Karpas-422 (cell line): ENCODE data around the gene NAV2. TPM values are rescaled to one million over a fixed set of nuclear protein-coding genes. Genes with fewer than 3 reads are reported as not detected.

Experiments used
- DNase-seq: peaks from one replicate; pipeline ENCODE4 v3.0.0-alpha.2; 2015
- H2AFZ ChIP-seq: fragments of 200-600 bp; sonication (generic); 2 replicates; pipeline ENCODE4 v1.6.1; 2014; ENCODE audit warnings: antibody characterized with exemption, low read length, mixed read lengths
- H3K27ac ChIP-seq: fragments of 200-600 bp; sonication (generic); 2 replicates; pipeline ENCODE4 v1.5.1; 2014; ENCODE audit warnings: mild to moderate bottlenecking, low read length, moderate library complexity
- H3K27me3 ChIP-seq: fragments of 200-600 bp; sonication (generic); 2 replicates; pipeline ENCODE4 v1.6.1; 2014; ENCODE audit warnings: low read length, mixed read lengths
- H3K36me3 ChIP-seq: fragments of 200-600 bp; sonication (generic); 2 replicates; pipeline ENCODE4 v1.6.1; 2014; ENCODE audit warnings: low read length, mixed read lengths; ENCODE audit not compliant: insufficient read depth
- H3K4me1 ChIP-seq: fragments of 200-600 bp; sonication (generic); 2 replicates; pipeline ENCODE4 v1.6.1; 2014; ENCODE audit warnings: mild to moderate bottlenecking, low read length, mixed read lengths
- H3K4me2 ChIP-seq: fragments of 200-600 bp; sonication (generic); 2 replicates; pipeline ENCODE4 v1.6.1; 2014; ENCODE audit warnings: low read length, low read depth, mild to moderate bottlenecking; ENCODE audit not compliant: poor library complexity, severe bottlenecking
- H3K4me3 ChIP-seq: fragments of 200-600 bp; sonication (generic); 2 replicates; pipeline ENCODE4 v1.5.1; 2014; ENCODE audit warnings: mild to moderate bottlenecking, antibody characterized with exemption, low read length, mixed read lengths
- H3K79me2 ChIP-seq: fragments of 200-600 bp; sonication (generic); 2 replicates; pipeline ENCODE4 v1.6.1; 2014; ENCODE audit warnings: mild to moderate bottlenecking, low read length, mixed read lengths
- H3K9ac ChIP-seq: fragments of 200-600 bp; sonication (generic); 2 replicates; pipeline ENCODE4 v1.6.0; 2014; ENCODE audit warnings: low read length
- H3K9me2 ChIP-seq: fragments of 200-600 bp; sonication (generic), shearing (Covaris generic); replicated peaks from 2 replicates; pipeline ENCODE4 v1.6.0; 2014; ENCODE audit warnings: mild to moderate bottlenecking, low read length, moderate library complexity; ENCODE audit not compliant: insufficient read depth
- H3K9me3 ChIP-seq: fragments of 300-700, 200-600 bp; sonication (generic); 2 replicates; pipeline ENCODE4 v1.6.1; 2014; ENCODE audit warnings: low read length, mixed read lengths
- H4K20me1 ChIP-seq: fragments of 200-600 bp; sonication (generic); 2 replicates; pipeline ENCODE4 v1.6.1; 2014; ENCODE audit warnings: mild to moderate bottlenecking, antibody characterized with exemption, low read length, low read depth; ENCODE audit not compliant: insufficient read depth
- total RNA-seq: library from RNA; depleted of rRNA; stranded (reverse); fragments of >200 nt; shearing (Covaris generic); gene quantifications from 2 replicates; pipeline ENCODE4 v1.2.3, GENCODE V29; 2014; ENCODE audit warnings: low replicate concordance

NAV2 gene
- total RNA-seq, 1 experiment from 2014 or later = not detected

- H3K4me3 ChIP-seq = no peak overlapping the region
- H2AFZ ChIP-seq = no peak overlapping the region
- no peaks in the 10 kb centered on the region for H3K4me1 ChIP-seq
- no peaks in the 10 kb centered on the region for H3K9me3 ChIP-seq
- DNase-seq = no peak
- no peaks in the 10 kb centered on the region for H3K9me2 ChIP-seq
- H3K36me3 ChIP-seq = no peaks in the 10 kb centered on the region
- no peaks in the 10 kb centered on the region for H3K79me2 ChIP-seq
- H3K27me3 ChIP-seq = no peaks in the 10 kb centered on the region
- H3K9ac ChIP-seq = no peak overlapping the region
- no peaks in the 10 kb centered on the region for H4K20me1 ChIP-seq
- H3K27ac ChIP-seq = no peak overlapping the region
- H3K4me2 ChIP-seq = no peak overlapping the region
These were observed 35.0 kb downstream of the NAV2 start for GRCh38 chr11:19747634-19748033.

GRCh38 chr11:19751055-19751454, 38.4 kb downstream of the NAV2 start:
- Histone ChIP-seq H3K36me3 (no peaks in the 10 kb centered on the region), H3K4me3 (no peak overlapping the region), H3K4me2 (no peak overlapping the region), H3K9ac (no peak overlapping the region), H3K27ac (no peak overlapping the region), H2AFZ (no peak overlapping the region), H3K4me1 (no peaks in the 10 kb centered on the region), H3K9me2 (no peaks in the 10 kb centered on the region), H3K79me2 (no peaks in the 10 kb centered on the region), H4K20me1 (no peaks in the 10 kb centered on the region), H3K9me3 (no peaks in the 10 kb centered on the region), H3K27me3 (no peaks in the 10 kb centered on the region; the same call in 1 of the 2 replicates)
- no peak for DNase-seq

- H3K9me3 ChIP-seq = no peaks in the 10 kb centered on the region
These were observed 40.9 kb downstream of the NAV2 start for GRCh38 chr11:19753451-19754106.

GRCh38 chr11:19756675-19757475, 44.2 kb downstream of the NAV2 start:
- H3K9me2 ChIP-seq = no peaks in the 10 kb centered on the region
- H3K27ac ChIP-seq = no peak overlapping the region
- no peak overlapping the region for H3K4me2 ChIP-seq
- no peak overlapping the region for H3K9ac ChIP-seq
- no peak for DNase-seq
- H3K9me3 ChIP-seq = no peaks in the 10 kb centered on the region
- no peak overlapping the region for H2AFZ ChIP-seq
- H4K20me1 ChIP-seq = no peaks in the 10 kb centered on the region
- no peaks in the 10 kb centered on the region for H3K79me2 ChIP-seq
- no peaks in the 10 kb centered on the region for H3K36me3 ChIP-seq
- no peaks in the 10 kb centered on the region for H3K4me1 ChIP-seq
- H3K4me3 ChIP-seq = no peak overlapping the region
- peaks cover 2% of the 10 kb centered on the region; the same call in 1 of the 2 replicates for H3K27me3 ChIP-seq

More at GRCh38 chr11:19753451-19754106, 40.9 kb downstream of the NAV2 start:
- no peaks in the 10 kb centered on the region for H3K9me2 ChIP-seq
- no peaks in the 10 kb centered on the region for H3K79me2 ChIP-seq
- no peak overlapping the region for H3K27ac ChIP-seq
- no peak overlapping the region for H3K9ac ChIP-seq
- no peaks in the 10 kb centered on the region for H4K20me1 ChIP-seq
- no peak overlapping the region for H3K4me2 ChIP-seq
- H2AFZ ChIP-seq = no peak overlapping the region
- no peaks in the 10 kb centered on the region; the same call in 1 of the 2 replicates for H3K27me3 ChIP-seq
- H3K4me3 ChIP-seq = no peak overlapping the region
- H3K4me1 ChIP-seq = no peaks in the 10 kb centered on the region
- DNase-seq = no peak
- H3K36me3 ChIP-seq = no peaks in the 10 kb centered on the region

- Histone ChIP-seq H3K4me3 (no peak overlapping the region), H3K4me1 (no peaks in the 10 kb centered on the region), H3K79me2 (no peaks in the 10 kb centered on the region), H4K20me1 (no peaks in the 10 kb centered on the region), H3K36me3 (no peaks in the 10 kb centered on the region), H2AFZ (no peak overlapping the region), H3K27me3 (0 out of 2 replicates have a peak, but pooled peaks cover 2% of the 10 kb centered on the region), H3K27ac (no peak overlapping the region), H3K9ac (no peak overlapping the region), H3K9me3 (no peaks in the 10 kb centered on the region), H3K9me2 (no peaks in the 10 kb centered on the region), H3K4me2 (no peak overlapping the region)
- no peak for DNase-seq
These were observed 46.8 kb downstream of the NAV2 start for GRCh38 chr11:19759389-19759788.

GRCh38 chr11:19762266-19762665, 49.6 kb downstream of the NAV2 start:
- Histone ChIP-seq H3K4me2 (no peak overlapping the region), H2AFZ (no peak overlapping the region), H3K27me3 (0 out of 2 replicates have a peak, but pooled peaks cover 2% of the 10 kb centered on the region), H3K4me3 (no peak overlapping the region), H3K9ac (no peak overlapping the region), H3K79me2 (no peaks in the 10 kb centered on the region), H3K27ac (no peak overlapping the region), H4K20me1 (no peaks in the 10 kb centered on the region), H3K4me1 (no peaks in the 10 kb centered on the region), H3K9me2 (no peaks in the 10 kb centered on the region), H3K36me3 (no peaks in the 10 kb centered on the region), H3K9me3 (no peaks in the 10 kb centered on the region)
- DNase-seq = no peak

GRCh38 chr11:19763330-19763729, 50.7 kb downstream of the NAV2 start:
- Histone ChIP-seq H3K9ac (no peak overlapping the region), H3K4me2 (no peak overlapping the region), H4K20me1 (no peaks in the 10 kb centered on the region), H3K9me3 (no peaks in the 10 kb centered on the region), H3K36me3 (no peaks in the 10 kb centered on the region), H3K27me3 (0 out of 2 replicates have a peak, but pooled peaks cover 2% of the 10 kb centered on the region), H3K4me1 (no peaks in the 10 kb centered on the region), H3K27ac (no peak overlapping the region), H2AFZ (no peak overlapping the region), H3K79me2 (no peaks in the 10 kb centered on the region), H3K9me2 (no peaks in the 10 kb centered on the region), H3K4me3 (no peak overlapping the region)
- no peak for DNase-seq

- Histone ChIP-seq H3K27me3 (no peaks in the 10 kb centered on the region), H3K36me3 (no peaks in the 10 kb centered on the region), H3K9me3 (no peaks in the 10 kb centered on the region), H3K9me2 (no peaks in the 10 kb centered on the region), H3K4me1 (no peaks in the 10 kb centered on the region), H3K79me2 (no peaks in the 10 kb centered on the region), H2AFZ (no peak overlapping the region), H4K20me1 (no peaks in the 10 kb centered on the region), H3K27ac (no peak overlapping the region), H3K4me2 (no peak overlapping the region), H3K9ac (no peak overlapping the region), H3K4me3 (no peak overlapping the region)
- DNase-seq = no peak
These were observed 53.6 kb downstream of the NAV2 start for GRCh38 chr11:19766206-19766605.
